Measurements from ENCODE around the gene ANKRD26. TPM values are rescaled to one million over a fixed set of nuclear protein-coding genes. Genes with fewer than 3 reads are reported as not detected.
"Not testable (repeated sequence)": the region's sequence is repeated elsewhere in the genome, so short reads cannot be mapped to it uniquely, and the experiment has no call there.

Gene ANKRD26
- total and polyA plus RNA-seq, 11 donors = 5.0 to 10.9 (median 9.3) TPM

DNA sequence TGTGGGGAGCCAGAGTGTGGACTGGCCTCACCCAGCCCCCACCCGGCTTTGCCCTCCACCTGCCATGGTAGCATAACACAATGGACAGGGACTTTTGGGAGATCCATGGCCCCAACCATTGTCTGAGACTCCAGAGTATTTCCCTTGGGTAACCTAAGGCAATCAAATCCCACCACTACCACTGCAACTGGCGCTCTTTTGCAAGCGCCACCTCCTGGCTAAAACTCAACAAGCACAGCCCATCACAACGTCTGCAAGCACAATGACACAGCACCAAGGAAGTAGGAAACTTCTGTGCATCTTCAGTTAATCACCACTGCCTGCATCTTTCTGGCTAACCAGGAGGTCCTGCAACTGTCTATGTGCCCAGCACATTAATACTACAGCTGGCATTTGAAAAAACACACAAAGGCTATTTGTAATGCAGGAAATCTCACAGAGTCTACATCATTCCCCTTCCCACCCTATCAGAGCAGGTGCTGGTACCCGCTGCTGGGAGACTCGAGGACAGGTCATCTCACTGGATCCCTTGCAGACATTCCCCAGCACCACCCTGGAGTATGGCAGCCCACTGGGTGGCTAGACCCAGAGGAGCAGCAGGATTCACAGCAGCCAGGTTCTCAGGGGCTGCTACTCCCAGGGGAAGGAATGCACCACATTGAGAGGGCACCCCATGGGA lies 27.7 kb downstream of the ANKRD26 start:
- TF ChIP-seq POLR2A (IDR thresholded peaks at IDR 0.05) = no peak
- TF ChIP-seq, protein P1, sequence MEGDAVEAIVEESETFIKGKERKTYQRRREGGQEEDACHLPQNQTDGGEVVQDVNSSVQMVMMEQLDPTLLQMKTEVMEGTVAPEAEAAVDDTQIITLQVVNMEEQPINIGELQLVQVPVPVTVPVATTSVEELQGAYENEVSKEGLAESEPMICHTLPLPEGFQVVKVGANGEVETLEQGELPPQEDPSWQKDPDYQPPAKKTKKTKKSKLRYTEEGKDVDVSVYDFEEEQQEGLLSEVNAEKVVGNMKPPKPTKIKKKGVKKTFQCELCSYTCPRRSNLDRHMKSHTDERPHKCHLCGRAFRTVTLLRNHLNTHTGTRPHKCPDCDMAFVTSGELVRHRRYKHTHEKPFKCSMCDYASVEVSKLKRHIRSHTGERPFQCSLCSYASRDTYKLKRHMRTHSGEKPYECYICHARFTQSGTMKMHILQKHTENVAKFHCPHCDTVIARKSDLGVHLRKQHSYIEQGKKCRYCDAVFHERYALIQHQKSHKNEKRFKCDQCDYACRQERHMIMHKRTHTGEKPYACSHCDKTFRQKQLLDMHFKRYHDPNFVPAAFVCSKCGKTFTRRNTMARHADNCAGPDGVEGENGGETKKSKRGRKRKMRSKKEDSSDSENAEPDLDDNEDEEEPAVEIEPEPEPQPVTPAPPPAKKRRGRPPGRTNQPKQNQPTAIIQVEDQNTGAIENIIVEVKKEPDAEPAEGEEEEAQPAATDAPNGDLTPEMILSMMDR (IDR thresholded peaks at IDR 0.05) = no peak
- WGBS, 4 donors = 89 to 94% (median 90%) methylated on average over 6 of the region's 6 CpGs

DNA sequence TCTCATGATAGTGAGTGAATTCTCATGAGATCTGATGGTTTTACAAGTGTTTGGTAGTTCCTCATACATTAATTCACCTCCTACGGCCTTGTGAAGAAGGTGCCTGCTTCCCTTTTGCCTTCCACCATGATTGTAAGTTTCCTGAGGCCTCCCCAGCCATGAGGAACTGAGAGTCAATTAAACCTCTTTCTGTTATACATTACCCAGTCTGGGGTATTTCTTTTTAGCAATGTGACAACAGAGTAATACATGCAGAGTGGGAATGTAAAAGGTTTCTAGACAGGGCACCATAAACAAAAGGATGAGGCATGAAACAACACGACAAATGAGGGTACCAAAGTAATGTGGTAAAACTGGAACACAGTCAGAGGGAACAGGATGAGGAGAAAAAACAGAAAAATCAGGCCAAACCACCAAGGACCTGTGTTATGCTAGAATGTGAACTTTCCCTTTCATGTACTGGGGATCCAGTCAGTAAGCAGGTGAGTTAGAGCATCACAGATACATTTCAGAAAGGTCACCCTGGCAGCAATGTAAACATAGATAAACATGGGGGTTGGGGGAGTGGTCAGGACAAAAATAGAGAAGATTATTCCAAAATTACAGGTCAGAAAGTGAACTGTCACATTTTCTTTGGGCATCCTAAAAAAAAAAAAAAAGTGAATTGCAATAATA lies 31.9 kb downstream of the ANKRD26 start:
- no peak for TF ChIP-seq POLR2A (IDR thresholded peaks at IDR 0.05)
- ATAC-seq (no peak), DNase-seq (no peak)
- intact Hi-C loops (cut with DNase I) = no loop called here
- Histone ChIP-seq H3K27me3 (no peaks in the 10 kb centered on the region), H3K4me3 (no peak overlapping the region), H3K4me1 (peaks cover 0 to 7% (median 0%) of the 10 kb centered on the region in 12 donors), H3K9me3 (no peaks in the 10 kb centered on the region), H3K27ac (no peak overlapping the region), H3K36me3 (peaks cover 0 to 71% (median 43%) of the 10 kb centered on the region in 9 donors)
- WGBS, 4 donors = 86 to 97% (median 93%) methylated on average over 2 of the region's 2 CpGs

More for the DNA sequence above, 27.7 kb downstream of the ANKRD26 start:
- no peaks in the 10 kb centered on the region for H3K4me1 ChIP-seq
- no peak overlapping the region for H3K4me3 ChIP-seq
- peaks cover 0 to 80% (median 51%) of the 10 kb centered on the region in 9 donors for H3K36me3 ChIP-seq
- intact Hi-C loops (cut with DNase I) = no loop called here
- no peak for ATAC-seq
- H3K9me3 ChIP-seq = peaks cover 0 to 15% (median 0%) of the 10 kb centered on the region in 12 donors
- H3K27ac ChIP-seq = no peak overlapping the region
- no peak for DNase-seq
- H3K27me3 ChIP-seq = no peaks in the 10 kb centered on the region

DNA sequence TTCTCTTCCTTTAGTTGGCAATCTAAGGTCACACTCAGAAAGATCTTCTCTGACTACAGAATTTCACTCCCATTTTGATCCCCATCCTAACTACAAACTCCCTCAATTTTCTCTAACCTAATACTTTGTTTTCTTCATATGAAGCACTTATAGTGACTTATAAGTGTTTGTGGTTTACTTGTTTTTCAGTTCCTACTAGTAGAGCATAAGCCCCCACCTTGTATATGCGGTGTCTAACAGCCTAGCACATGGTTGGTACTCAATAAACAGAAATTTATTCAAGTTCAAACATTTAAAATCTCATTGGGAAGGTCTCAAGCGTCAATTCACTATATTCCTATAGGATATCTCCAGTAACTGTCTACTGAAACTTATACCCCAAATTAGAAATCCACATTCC lies 35.2 kb downstream of the ANKRD26 start:
- Histone ChIP-seq H3K4me1 (peaks cover 0 to 7% (median 0%) of the 10 kb centered on the region in 12 donors), H3K27ac (no peak overlapping the region), H3K9me3 (no peaks in the 10 kb centered on the region), H3K27me3 (no peaks in the 10 kb centered on the region), H3K4me3 (no peak overlapping the region), H3K36me3 (peaks cover 6 to 84% (median 50%) of the 10 kb centered on the region in 9 donors)
- ATAC-seq (no peak), DNase-seq (no peak)
- TF ChIP-seq POLR2A (IDR thresholded peaks at IDR 0.05) = no peak
- TF ChIP-seq, protein P1 (IDR thresholded peaks at IDR 0.05) = no peak
- intact Hi-C loops (cut with DNase I) = no loop called here
- WGBS, 4 donors = 94 to 97% (median 97%) methylated on average over 2 of the region's 2 CpGs

DNA sequence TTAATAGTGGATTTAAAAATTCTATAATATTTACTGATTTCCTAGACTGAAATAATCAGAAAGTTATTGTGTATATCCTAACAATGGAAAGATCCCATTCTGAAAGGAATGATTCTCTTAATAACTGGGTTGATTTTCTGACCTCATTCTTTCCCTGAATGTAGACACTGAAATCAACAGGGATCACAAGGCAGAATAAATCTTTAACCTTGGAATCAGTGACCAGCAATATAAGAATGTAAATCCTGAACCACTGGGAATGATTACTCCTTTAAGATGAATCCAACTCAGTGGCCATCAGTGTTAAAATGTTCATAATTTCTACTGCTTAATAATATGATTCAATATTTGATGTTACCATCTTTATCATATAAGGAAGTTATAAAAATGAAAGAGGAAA lies 47.6 kb downstream of the ANKRD26 start:
- H3K27me3 ChIP-seq = no peaks in the 10 kb centered on the region
- H3K4me1 ChIP-seq = no peaks in the 10 kb centered on the region
- no peak for TF ChIP-seq POLR2A (IDR thresholded peaks at IDR 0.05)
- TF ChIP-seq, protein P1 (IDR thresholded peaks at IDR 0.05) = no peak
- H3K27ac ChIP-seq = no peak overlapping the region
- ATAC-seq = no peak
- intact Hi-C loops (cut with DNase I) = loop anchor here in 1 of 10 donors (10.0 kb wide), 1 partner anchor 162 kb away; no protein-coding TSS in a partner anchor
- no peaks in the 10 kb centered on the region for H3K9me3 ChIP-seq
- no peak overlapping the region for H3K4me3 ChIP-seq
- peaks cover 0 to 100% (median 41%) of the 10 kb centered on the region in 9 donors for H3K36me3 ChIP-seq
- no peak for DNase-seq

DNA sequence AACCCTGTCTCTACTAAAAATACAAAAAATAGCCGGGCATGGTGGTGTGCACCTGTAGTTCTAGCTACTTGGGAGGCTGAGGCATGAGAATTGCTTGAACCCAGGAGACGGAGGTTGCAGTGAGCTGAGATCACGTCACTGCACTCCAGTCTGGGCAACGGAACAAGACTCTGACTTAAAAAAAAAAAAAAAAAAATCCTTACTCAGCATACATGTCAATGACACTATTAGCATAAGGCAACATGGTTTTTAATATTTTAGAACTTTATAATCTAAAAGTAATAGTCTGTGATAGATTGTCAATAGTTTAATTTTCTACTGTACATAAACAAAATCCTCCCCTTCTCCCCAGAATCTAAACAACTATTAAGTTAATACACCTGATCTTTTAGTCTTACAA lies 55.0 kb downstream of the ANKRD26 start:
- ATAC-seq, H3K4me1 ChIP-seq, H3K27me3 ChIP-seq, H3K27ac ChIP-seq, DNase-seq, H3K4me3 ChIP-seq, H3K9me3 ChIP-seq: not testable (repeated sequence)
- intact Hi-C loops (cut with DNase I) = loop anchor here in 2 of 10 donors (10.0 kb wide), 2 partner anchors 70 to 80 kb away; no protein-coding TSS in a partner anchor
- H3K36me3 ChIP-seq = peaks cover 0 to 99% (median 40%) of the 10 kb centered on the region in 9 donors
- WGBS, 4 donors = 86 to 94% (median 92%) methylated on average over 4 of the region's 4 CpGs

Data from heart left ventricle (tissue), 16 donors.